Stimulated activated CD4-positive, alpha-beta T cell treated with anti-CD3 and anti-CD28 coated beads, Interleukin-4, amount 100 ng/mL, for 48 hours (primary cell): Measurements from ENCODE around the gene RGS8.
"Not testable (repeated sequence)": the region's sequence is repeated elsewhere in the genome, so short reads cannot be mapped to it uniquely, and the experiment has no call there.

Source experiments
- DNase-seq, 2 donors: peaks; one replicate each; pipeline ENCODE4 v3.0.0-alpha.2; 2020; ENCODE audit warnings: low read depth in 2 of 2

RGS8 gene

GRCh38 chr1:182702826-182703524 lies 18.6 kb upstream of the RGS8 start:
- DNase-seq, result no peak

GRCh38 chr1:182700351-182700709 lies 15.9 kb upstream of the RGS8 start:
- no peak for DNase-seq

- DNase-seq, result no peak
Measured at GRCh38 chr1:182699393-182700350, 15.3 kb upstream of the RGS8 start.

GRCh38 chr1:182698971-182699370 lies 14.6 kb upstream of the RGS8 start:
- no peak for DNase-seq

GRCh38 chr1:182693139-182693538 lies 8.8 kb upstream of the RGS8 start:
- not testable (repeated sequence) for DNase-seq

GRCh38 chr1:182690886-182691443 lies 6.6 kb upstream of the RGS8 start:
- no peak for DNase-seq

GRCh38 chr1:182688436-182689205 lies 4.2 kb upstream of the RGS8 start:
- no peak for DNase-seq

GRCh38 chr1:182687361-182687760 lies 3.0 kb upstream of the RGS8 start:
- no peak for DNase-seq

- no peak for DNase-seq
Measured at GRCh38 chr1:182686446-182686845, 2.1 kb upstream of the RGS8 start.

GRCh38 chr1:182685215-182685614 lies 828 bp upstream of the RGS8 start:
- DNase-seq, result no peak

GRCh38 chr1:182682898-182683501 lies 1.4 kb downstream of the RGS8 start:
- no peak for DNase-seq

GRCh38 chr1:182682406-182682805 lies 2.0 kb downstream of the RGS8 start:
- DNase-seq, result no peak

GRCh38 chr1:182681568-182681912 lies 2.8 kb downstream of the RGS8 start:
- no peak for DNase-seq

GRCh38 chr1:182680901-182681567 lies 3.4 kb downstream of the RGS8 start:
- no peak for DNase-seq

GRCh38 chr1:182680408-182680807 lies 4.0 kb downstream of the RGS8 start:
- no peak for DNase-seq

- no peak for DNase-seq
Measured at GRCh38 chr1:182679684-182680083, 4.7 kb downstream of the RGS8 start.

GRCh38 chr1:182677397-182678098 lies 6.8 kb downstream of the RGS8 start:
- DNase-seq, result no peak

- no peak for DNase-seq
Measured at GRCh38 chr1:182676274-182676673, 8.1 kb downstream of the RGS8 start.

- no peak for DNase-seq
Measured at GRCh38 chr1:182674346-182675246, 9.8 kb downstream of the RGS8 start.

GRCh38 chr1:182672487-182672836 lies 11.9 kb downstream of the RGS8 start:
- DNase-seq, result no peak
